IMR-90 (cell line): Measurements from ENCODE around the gene TAS2R1. TPM values are rescaled to one million over a fixed set of nuclear protein-coding genes. Genes with fewer than 3 reads are reported as not detected.

Experiments used
- ATAC-seq: fragments of 200-7000 bp; cut with Tn5 transposase; 2 replicates; pipeline ENCODE4 v1.9.1; 2020; ENCODE audit warnings: low read depth, mild to moderate bottlenecking, moderate library complexity
- BruUV-seq: library from RNA; stranded (reverse); fragments of 400-500 nt; replicated peaks from 2 replicates; lab custom pipeline; 2021; lab: Mats Ljungman, UMichigan
- CTCF ChIA-PET: fragments of 300-600 bp; formaldehyde crosslinking; extraction: SDS; loops from one replicate; lab custom pipeline; 2021; ENCODE audit warnings: antibody characterized with exemption; lab: Yijun Ruan, JAX
- POLR2A ChIA-PET: fragments of 300-600 bp; sonication (Branson Sonifier 250); formaldehyde crosslinking; loops from one replicate; lab custom pipeline; 2022; ENCODE audit warnings: antibody characterized with exemption; ENCODE audit not compliant: unreplicated experiment; lab: Charles Lee
- DNase-seq: peaks from one replicate; pipeline ENCODE4 v3.0.0; 2013
- H2AFZ ChIP-seq: replicated peaks from 2 replicates; pipeline ENCODE3; 2013; ENCODE audit warnings: low read length, mild to moderate bottlenecking; ENCODE audit not compliant: poor library complexity
- H2AK5ac ChIP-seq: 2 replicates; pipeline ENCODE4 v1.6.1; 2013; ENCODE audit warnings: low read depth, low read length, inconsistent platforms
- H2AK9ac ChIP-seq: replicated peaks from 2 replicates; pipeline ENCODE3; 2013; ENCODE audit warnings: mild to moderate bottlenecking, low read depth, low read length, moderate library complexity; ENCODE audit not compliant: poor library complexity
- H2BK120ac ChIP-seq: 2 replicates; pipeline ENCODE4 v1.6.1; 2013; ENCODE audit warnings: low read depth, low read length, inconsistent platforms
- H2BK15ac ChIP-seq: 3 replicates; pipeline ENCODE4 v1.6.1; 2013; ENCODE audit warnings: low read depth, low read length, inconsistent platforms
- H2BK20ac ChIP-seq: 2 replicates; pipeline ENCODE4 v1.6.1; 2013; ENCODE audit warnings: low read depth, mild to moderate bottlenecking, inconsistent platforms, low read length, moderate library complexity
- H2BK5ac ChIP-seq: 2 replicates; pipeline ENCODE4 v1.6.1; 2013; ENCODE audit warnings: mild to moderate bottlenecking, low read depth, low read length, inconsistent platforms; ENCODE audit not compliant: poor library complexity, severe bottlenecking
- H3K14ac ChIP-seq: replicated peaks from 2 replicates; pipeline ENCODE4 v1.6.1; 2013; ENCODE audit warnings: low read depth, low read length, inconsistent platforms
- H3K18ac ChIP-seq: 2 replicates; pipeline ENCODE4 v1.6.1; 2013; ENCODE audit warnings: low read depth, low read length, control low read depth
- H3K23ac ChIP-seq: 2 replicates; pipeline ENCODE4 v1.6.1; 2013; ENCODE audit warnings: low read depth, low read length, inconsistent platforms
- H3K27ac ChIP-seq: 2 replicates; pipeline ENCODE4 v1.5.1; 2013; ENCODE audit warnings: mild to moderate bottlenecking, control low read depth, low read length; ENCODE audit not compliant: insufficient read depth
- H3K27me3 ChIP-seq: 2 replicates; pipeline ENCODE4 v1.6.1; 2013; ENCODE audit warnings: low read length; ENCODE audit not compliant: control insufficient read depth, insufficient read depth
- H3K36me3 ChIP-seq: 2 replicates; pipeline ENCODE4 v1.6.1; 2013; ENCODE audit warnings: low read length, mixed read lengths; ENCODE audit not compliant: control insufficient read depth, insufficient read depth
- H3K4ac ChIP-seq: 2 replicates; pipeline ENCODE4 v1.6.1; 2013; ENCODE audit warnings: low read depth, low read length, inconsistent platforms
- H3K4me1 ChIP-seq: 2 replicates; pipeline ENCODE4 v1.6.1; 2013; ENCODE audit warnings: low read length, mixed read lengths; ENCODE audit not compliant: control insufficient read depth, insufficient read depth
- H3K4me2 ChIP-seq: 2 replicates; pipeline ENCODE4 v1.6.1; 2013; ENCODE audit warnings: low read depth, mild to moderate bottlenecking, control low read depth, low read length, moderate library complexity
- H3K4me3 ChIP-seq: 2 replicates; pipeline ENCODE4 v1.5.1; 2013; ENCODE audit warnings: low read depth, mild to moderate bottlenecking, control low read depth, low read length, moderate library complexity; ENCODE audit not compliant: insufficient read depth
- H3K56ac ChIP-seq: 2 replicates; pipeline ENCODE4 v1.6.1; 2013; ENCODE audit warnings: low read length, inconsistent platforms; ENCODE audit not compliant: insufficient read depth; ENCODE audit errors: extremely low read depth
- H3K79me1 ChIP-seq, 2 experiments: 2 replicates each; pipeline ENCODE4 v1.6.1; 2013; ENCODE audit warnings: low read length in 2 of 2, inconsistent platforms in 1 of 2, low read depth in 1 of 2
- H3K9ac ChIP-seq: 2 replicates; pipeline ENCODE4 v1.6.1; 2013; ENCODE audit warnings: low read depth, low read length, control low read depth
- H3K9me1 ChIP-seq: 2 replicates; pipeline ENCODE4 v1.6.1; 2013; ENCODE audit warnings: low read length, inconsistent platforms; ENCODE audit not compliant: insufficient read depth
- H3K9me3 ChIP-seq: 2 replicates; pipeline ENCODE4 v1.6.1; 2013; ENCODE audit warnings: low read length; ENCODE audit not compliant: control insufficient read depth, insufficient read depth
- H4K20me1 ChIP-seq: 2 replicates; pipeline ENCODE4 v1.6.1; 2013; ENCODE audit warnings: low read length, inconsistent platforms; ENCODE audit not compliant: insufficient read depth
- H4K5ac ChIP-seq: 2 replicates; pipeline ENCODE4 v1.6.1; 2013; ENCODE audit warnings: mild to moderate bottlenecking, low read depth, low read length, control low read depth
- H4K8ac ChIP-seq, 2 experiments: 2 replicates each; pipeline ENCODE4 v1.6.1; 2013; ENCODE audit warnings: low read depth in 2 of 2, low read length in 2 of 2, control low read depth in 1 of 2, inconsistent platforms in 1 of 2
- H4K91ac ChIP-seq: 2 replicates; pipeline ENCODE4 v1.6.1; 2013; ENCODE audit warnings: low read depth, low read length, inconsistent platforms; ENCODE audit not compliant: insufficient read depth
- BHLHE40 ChIP-seq: fragments of 150-350 bp; IDR thresholded peaks from 2 replicates; pipeline ENCODE4 v1.6.1; 2016; ENCODE audit warnings: mild to moderate bottlenecking, low read depth, low read length
- CHD1 ChIP-seq: IDR thresholded peaks from 2 replicates; pipeline ENCODE4 v1.6.1; 2012; ENCODE audit warnings: low read depth, low read length, improper control_type of control experiment
- MAFK ChIP-seq: IDR thresholded peaks from 2 replicates; pipeline ENCODE4 v1.6.1; 2012; ENCODE audit warnings: low read depth, low read length, improper control_type of control experiment
- MAZ ChIP-seq: IDR thresholded peaks from 2 replicates; pipeline ENCODE4 v1.6.1; 2012; ENCODE audit warnings: low read depth, mild to moderate bottlenecking, low read length, improper control_type of control experiment, moderate library complexity, borderline replicate concordance
- MXI1 ChIP-seq: IDR thresholded peaks from 2 replicates; pipeline ENCODE4 v1.6.1; 2012; ENCODE audit warnings: low read depth, mild to moderate bottlenecking, low read length, moderate library complexity, borderline replicate concordance
- NFE2L2 ChIP-seq: fragments of 150-350 bp; IDR thresholded peaks from 2 replicates; pipeline ENCODE4 v1.6.1; 2016; ENCODE audit warnings: low read depth, mild to moderate bottlenecking, low read length
- POLR2A ChIP-seq: IDR thresholded peaks from 2 replicates; pipeline ENCODE4 v1.6.1; 2012; ENCODE audit warnings: mild to moderate bottlenecking, low read depth, low read length
- RAD21 ChIP-seq: IDR thresholded peaks from 2 replicates; pipeline ENCODE4 v1.6.1; 2012; ENCODE audit warnings: low read length, improper control_type of control experiment
- RCOR1 ChIP-seq: IDR thresholded peaks from 2 replicates; pipeline ENCODE4 v1.6.1; 2012; ENCODE audit warnings: mild to moderate bottlenecking, low read length, improper control_type of control experiment; ENCODE audit not compliant: insufficient replicate concordance
- RFX5 ChIP-seq: IDR thresholded peaks from 2 replicates; pipeline ENCODE4 v1.8.0; 2012; ENCODE audit warnings: low read depth, mild to moderate bottlenecking, low read length, moderate library complexity
- SMC3 ChIP-seq: fragments of 150-350 bp; IDR thresholded peaks from 2 replicates; pipeline ENCODE4 v1.6.1; 2016; ENCODE audit warnings: low read depth, mild to moderate bottlenecking, antibody characterized with exemption, low read length, moderate library complexity
- WGBS, 2 experiments: methylation state at CpG; one replicate each; pipeline versions ENCODE4 v1.1.5 to v1.1.7; 2013; ENCODE audit warnings: missing lambda C conversion rate in 2 of 2; ENCODE audit not compliant: insufficient read length in 1 of 2; ENCODE audit errors: extremely low coverage in 2 of 2; 5-methylcytosine and 5-hydroxymethylcytosine counted together
- dilution Hi-C: fragments of 300-500 bp; cut with HindIII; formaldehyde crosslinking; loops from one replicate; pipeline ENCODE4 v1.14.3; 2018; ENCODE audit warnings: low sequenced_read_pairs; ENCODE audit not compliant: unreplicated experiment
- in situ Hi-C: fragments of 300-500 bp; cut with MboI; formaldehyde crosslinking; loops from 3 replicates; pipeline ENCODE4 v1.14.3; 2019; ENCODE audit warnings: low sequenced_read_pairs, inconsistent platforms, mixed read lengths
- intact Hi-C: fragments of 100-400 bp; cut with micrococcal nuclease; formaldehyde crosslinking; loops from 2 replicates; pipeline ENCODE4 v1.10.0; 2022
- polyA plus RNA-seq, 3 experiments: library from polyadenylated mRNA; depleted of rRNA; stranded (reverse); fragments of >200 nt; gene quantifications; 2 replicates each; pipeline ENCODE4 v1.2.3, GENCODE V29; 2012; ENCODE audit warnings: low replicate concordance in 1 of 3
- total RNA-seq: library from RNA; depleted of rRNA; stranded (reverse); fragments of >200 nt; gene quantifications from 2 replicates; pipeline ENCODE4 v1.2.3, GENCODE V29; 2012
- TF ChIP-seq, protein P1 (sequence below): conservative IDR thresholded peaks from 2 replicates; pipeline ENCODE4 v1.5.1; 2012; ENCODE audit warnings: mild to moderate bottlenecking, low read depth, low read length, improper control_type of control experiment
- TF ChIP-seq, protein P2 (sequence below): fragments of 150-350 bp; IDR thresholded peaks from 2 replicates; pipeline ENCODE4 v1.6.1; 2016; ENCODE audit warnings: low read depth, mild to moderate bottlenecking, low read length, moderate library complexity, borderline replicate concordance
- TF ChIP-seq, protein P3 (sequence below): fragments of 150-350 bp; IDR thresholded peaks from 2 replicates; pipeline ENCODE4 v1.6.1; 2017; ENCODE audit warnings: mild to moderate bottlenecking, antibody characterized with exemption, low read length, low read depth

Gene TAS2R1
- total and polyA plus RNA-seq, 2 of the 4 experiments (the other 2 are of a cell fraction), result not detected

DNA sequence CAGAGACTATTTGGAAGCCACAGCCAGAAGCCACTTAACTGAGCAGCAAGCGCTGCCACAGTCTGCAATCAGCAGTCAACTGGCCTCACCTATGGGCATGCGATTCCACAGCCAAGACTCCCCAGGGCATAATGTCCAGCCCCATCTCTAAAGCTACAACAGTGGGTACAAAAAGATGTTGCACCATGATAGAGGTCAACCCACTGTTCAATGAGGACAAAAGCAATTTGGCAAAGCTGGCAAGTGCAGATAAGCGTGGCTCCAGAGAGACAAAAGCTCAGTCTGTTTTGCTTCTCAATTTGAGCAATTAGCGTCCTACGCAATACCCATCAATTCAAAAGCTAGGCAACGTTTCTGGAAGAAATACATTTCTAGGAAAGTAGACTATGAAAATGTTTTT is 3.2 kb downstream of the TAS2R1 start:
- no peak overlapping the region for H4K5ac ChIP-seq
- ChIA-PET POLR2A (no interaction called here), CTCF (no interaction called here)
- no peak overlapping the region for H3K4me3 ChIP-seq
- H2BK5ac ChIP-seq, result no peak overlapping the region
- no peak for TF ChIP-seq MAFK
- TF ChIP-seq RAD21, result no peak
- no peak for TF ChIP-seq RFX5
- TF ChIP-seq NFE2L2, result no peak
- no peak for TF ChIP-seq SMC3
- TF ChIP-seq MXI1, result no peak
- TF ChIP-seq, protein P1, sequence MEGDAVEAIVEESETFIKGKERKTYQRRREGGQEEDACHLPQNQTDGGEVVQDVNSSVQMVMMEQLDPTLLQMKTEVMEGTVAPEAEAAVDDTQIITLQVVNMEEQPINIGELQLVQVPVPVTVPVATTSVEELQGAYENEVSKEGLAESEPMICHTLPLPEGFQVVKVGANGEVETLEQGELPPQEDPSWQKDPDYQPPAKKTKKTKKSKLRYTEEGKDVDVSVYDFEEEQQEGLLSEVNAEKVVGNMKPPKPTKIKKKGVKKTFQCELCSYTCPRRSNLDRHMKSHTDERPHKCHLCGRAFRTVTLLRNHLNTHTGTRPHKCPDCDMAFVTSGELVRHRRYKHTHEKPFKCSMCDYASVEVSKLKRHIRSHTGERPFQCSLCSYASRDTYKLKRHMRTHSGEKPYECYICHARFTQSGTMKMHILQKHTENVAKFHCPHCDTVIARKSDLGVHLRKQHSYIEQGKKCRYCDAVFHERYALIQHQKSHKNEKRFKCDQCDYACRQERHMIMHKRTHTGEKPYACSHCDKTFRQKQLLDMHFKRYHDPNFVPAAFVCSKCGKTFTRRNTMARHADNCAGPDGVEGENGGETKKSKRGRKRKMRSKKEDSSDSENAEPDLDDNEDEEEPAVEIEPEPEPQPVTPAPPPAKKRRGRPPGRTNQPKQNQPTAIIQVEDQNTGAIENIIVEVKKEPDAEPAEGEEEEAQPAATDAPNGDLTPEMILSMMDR, result no peak
- no peak for TF ChIP-seq CHD1
- TF ChIP-seq, protein P2, sequence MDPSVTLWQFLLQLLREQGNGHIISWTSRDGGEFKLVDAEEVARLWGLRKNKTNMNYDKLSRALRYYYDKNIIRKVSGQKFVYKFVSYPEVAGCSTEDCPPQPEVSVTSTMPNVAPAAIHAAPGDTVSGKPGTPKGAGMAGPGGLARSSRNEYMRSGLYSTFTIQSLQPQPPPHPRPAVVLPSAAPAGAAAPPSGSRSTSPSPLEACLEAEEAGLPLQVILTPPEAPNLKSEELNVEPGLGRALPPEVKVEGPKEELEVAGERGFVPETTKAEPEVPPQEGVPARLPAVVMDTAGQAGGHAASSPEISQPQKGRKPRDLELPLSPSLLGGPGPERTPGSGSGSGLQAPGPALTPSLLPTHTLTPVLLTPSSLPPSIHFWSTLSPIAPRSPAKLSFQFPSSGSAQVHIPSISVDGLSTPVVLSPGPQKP, result no peak
- TF ChIP-seq, protein P3, sequence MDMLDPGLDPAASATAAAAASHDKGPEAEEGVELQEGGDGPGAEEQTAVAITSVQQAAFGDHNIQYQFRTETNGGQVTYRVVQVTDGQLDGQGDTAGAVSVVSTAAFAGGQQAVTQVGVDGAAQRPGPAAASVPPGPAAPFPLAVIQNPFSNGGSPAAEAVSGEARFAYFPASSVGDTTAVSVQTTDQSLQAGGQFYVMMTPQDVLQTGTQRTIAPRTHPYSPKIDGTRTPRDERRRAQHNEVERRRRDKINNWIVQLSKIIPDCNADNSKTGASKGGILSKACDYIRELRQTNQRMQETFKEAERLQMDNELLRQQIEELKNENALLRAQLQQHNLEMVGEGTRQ, result no peak
- TF ChIP-seq MAZ, result no peak
- no peak for TF ChIP-seq BHLHE40
- no peak for TF ChIP-seq POLR2A
- no peak for TF ChIP-seq RCOR1
- H3K79me1 ChIP-seq, result no peaks in the 10 kb centered on the region
- 100% methylated on average over 2 of the region's 6 CpGs; no CpG with 5 or more reads in 1 of the 2 experiments for WGBS, 2 experiments
- no peak overlapping the region for H4K91ac ChIP-seq
- peaks cover 14% of the 10 kb centered on the region for H3K9me1 ChIP-seq
- no peak overlapping the region for H4K8ac ChIP-seq
- H3K56ac ChIP-seq, result no peak overlapping the region
- H3K27me3 ChIP-seq, result no peaks in the 10 kb centered on the region
- no peak for ATAC-seq
- no peak overlapping the region for H3K23ac ChIP-seq
- no peak overlapping the region for H2BK15ac ChIP-seq
- H4K20me1 ChIP-seq, result no peaks in the 10 kb centered on the region
- H3K27ac ChIP-seq, result no peak overlapping the region
- no peak overlapping the region for H3K4ac ChIP-seq
- no peaks in the 10 kb centered on the region for H3K36me3 ChIP-seq
- H3K4me1 ChIP-seq, result peaks cover 9% of the 10 kb centered on the region
- no peak overlapping the region for H3K18ac ChIP-seq
- H2AK5ac ChIP-seq, result no peak overlapping the region
- H3K14ac ChIP-seq, result no peak overlapping the region
- H2BK120ac ChIP-seq, result no peak overlapping the region
- no peak overlapping the region for H2BK20ac ChIP-seq
- BruUV-seq, result no TSS peak
- no peak overlapping the region for H2AK9ac ChIP-seq
- intact Hi-C loops (no loop called here), in situ Hi-C loops (no loop called here), dilution Hi-C loops (no loop called here)
- no peak overlapping the region for H2AFZ ChIP-seq
- H3K9me3 ChIP-seq, result no peaks in the 10 kb centered on the region
- H3K4me2 ChIP-seq, result no peak overlapping the region
- no peak overlapping the region for H3K9ac ChIP-seq
- DNase-seq, result no peak
